ENCODE measurements around the gene IDH3G. TPM values are rescaled to one million over a fixed set of nuclear protein-coding genes. Genes with fewer than 3 reads are reported as not detected.

IDH3G gene
- total and polyA plus RNA-seq, 7 donors, result 54.2 to 89.5 (median 67.0) TPM

DNA sequence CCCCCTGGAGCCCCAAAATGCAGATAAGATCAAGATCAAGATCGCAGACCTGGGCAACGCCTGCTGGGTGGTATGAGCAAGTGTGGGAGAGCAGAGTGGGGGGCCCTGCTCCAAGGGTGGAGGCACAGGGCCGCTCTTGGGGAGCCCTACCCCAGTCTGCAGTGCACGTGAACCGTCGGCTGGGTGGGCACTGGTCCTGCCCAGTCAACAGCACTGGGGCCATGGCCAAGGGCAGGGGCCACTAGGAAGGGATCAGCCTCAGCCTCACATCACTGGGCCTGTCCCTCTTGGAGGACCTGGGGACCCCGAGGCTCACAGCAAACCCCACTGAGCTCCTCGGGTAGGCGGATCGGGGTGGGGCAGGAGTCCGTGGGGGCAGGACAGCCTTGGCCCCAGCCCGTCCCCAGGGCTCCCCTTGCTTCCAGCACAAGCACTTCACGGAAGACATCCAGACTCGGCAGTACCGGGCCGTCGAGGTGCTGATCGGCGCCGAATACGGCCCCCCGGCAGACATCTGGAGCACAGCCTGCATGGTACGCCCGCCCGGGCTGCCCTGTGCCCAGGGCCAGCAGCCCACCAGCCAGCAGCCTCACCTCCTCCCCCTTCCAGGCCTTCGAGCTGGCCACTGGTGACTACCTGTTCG is 9.7 kb downstream of the IDH3G start:
- peaks cover 0 to 40% (median 3%) of the 10 kb centered on the region in 4 donors for H3K36me3 ChIP-seq
- TF ChIP-seq POLR2AphosphoS5 (IDR thresholded peaks at IDR 0.05) (no peak), CTCF (IDR thresholded peaks at IDR 0.05) (no peak), POLR2A (IDR thresholded peaks at IDR 0.05) (no peak), EP300 (IDR thresholded peaks at IDR 0.05) (no peak)
- peaks cover 0 to 32% (median 29%) of the 10 kb centered on the region in 4 donors for H3K4me1 ChIP-seq
- no peak overlapping the region for H3K4me3 ChIP-seq
- WGBS, 2 donors, result 92 to 94% methylated on average over 27 of the region's 27 CpGs
- intact Hi-C loops (cut with DNase I), result loop anchor here (5.0 kb wide), 1 partner anchor 148 kb away; no protein-coding TSS in a partner anchor
- no peak overlapping the region for H3K27ac ChIP-seq
- no peaks in the 10 kb centered on the region for H3K27me3 ChIP-seq
- no peak for DNase-seq
- H3K9me3 ChIP-seq, result no peaks in the 10 kb centered on the region

GRCh38 chrX:153783378-153784013 is 10.7 kb downstream of the IDH3G start:
- whole genome bisulfite sequencing, 2 donors, result 80 to 89% methylated on average over 24 of the region's 24 CpGs
- Histone ChIP-seq H3K4me3 (no peak overlapping the region), H3K27me3 (peaks cover 0 to 2% (median 0%) of the 10 kb centered on the region in 3 donors), H3K27ac (peak overlapping the region in 1 of 4 donors; percentile 91), H3K36me3 (peaks cover 0 to 32% (median 3%) of the 10 kb centered on the region in 4 donors), H3K9me3 (no peaks in the 10 kb centered on the region), H3K4me1 (peaks cover 0 to 32% (median 29%) of the 10 kb centered on the region in 4 donors)
- no peak for DNase-seq
- intact Hi-C loops (cut with DNase I), result loop anchor here (5.0 kb wide), 1 partner anchor 149 kb away; no protein-coding TSS in a partner anchor
- TF ChIP-seq POLR2AphosphoS5 (IDR thresholded peaks at IDR 0.05) (no peak), EP300 (IDR thresholded peaks at IDR 0.05) (no peak), CTCF (IDR thresholded peaks at IDR 0.05) (no peak), POLR2A (IDR thresholded peaks at IDR 0.05) (no peak)

DNA sequence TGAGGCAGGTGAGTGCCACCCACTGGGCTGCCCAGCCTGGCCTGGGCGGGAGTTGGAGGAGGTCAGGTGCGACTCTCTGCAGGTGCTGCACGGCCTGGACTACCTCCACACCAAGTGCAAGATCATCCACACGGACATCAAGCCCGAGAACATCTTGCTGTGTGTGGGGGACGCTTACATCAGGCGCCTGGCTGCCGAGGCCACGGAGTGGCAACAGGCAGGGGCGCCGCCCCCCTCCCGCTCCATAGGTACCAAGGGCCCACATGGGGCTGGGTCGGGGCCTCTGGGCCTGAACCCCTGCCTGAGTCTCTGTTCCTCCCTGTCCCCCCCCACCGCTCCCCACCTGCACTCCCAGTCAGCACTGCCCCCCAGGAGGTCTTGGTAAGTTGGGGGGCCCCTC is 11.3 kb downstream of the IDH3G start:
- Histone ChIP-seq H3K27me3 (peaks cover 0 to 3% (median 0%) of the 10 kb centered on the region in 3 donors), H3K36me3 (peaks cover 0 to 29% (median 3%) of the 10 kb centered on the region in 4 donors), H3K27ac (peak overlapping the region in 3 of 4 donors; percentile 85 to 91 (median 88)), H3K4me1 (peaks cover 0 to 32% (median 29%) of the 10 kb centered on the region in 4 donors), H3K4me3 (no peak overlapping the region), H3K9me3 (no peaks in the 10 kb centered on the region)
- WGBS, 2 donors, result 86 to 96% methylated on average over 14 of the region's 14 CpGs
- no peak for DNase-seq
- TF ChIP-seq POLR2A (IDR thresholded peaks at IDR 0.05) (no peak), CTCF (IDR thresholded peaks at IDR 0.05) (no peak), POLR2AphosphoS5 (IDR thresholded peaks at IDR 0.05) (no peak), EP300 (IDR thresholded peaks at IDR 0.05) (no peak)
- intact Hi-C loops (cut with DNase I), result loop anchor here (5.0 kb wide), 1 partner anchor 149 kb away; no protein-coding TSS in a partner anchor

DNA sequence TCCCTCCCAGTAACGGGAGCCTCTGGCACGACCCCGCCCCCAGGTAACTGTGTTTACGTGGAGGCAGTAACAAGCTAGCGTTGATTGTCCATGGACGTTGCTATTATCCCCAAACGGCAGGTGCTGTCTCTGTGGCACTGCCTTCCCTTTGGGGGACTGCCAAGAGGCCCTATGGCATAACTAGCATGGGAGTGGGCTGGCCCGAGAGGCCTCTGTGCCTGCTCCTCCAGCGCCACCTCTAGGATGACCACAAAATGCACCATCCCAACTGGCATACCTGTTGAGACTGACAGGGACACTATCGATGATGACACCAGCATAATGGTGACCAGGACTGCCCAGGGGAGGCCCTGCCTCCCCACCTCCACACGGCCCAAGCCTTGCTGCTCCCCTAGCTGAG is 11.9 kb downstream of the IDH3G start:
- Histone ChIP-seq H3K27ac (peak overlapping the region in 3 of 4 donors; percentile 85 to 91 (median 88)), H3K4me3 (peak overlapping the region in 1 of 4 donors; percentile 38), H3K36me3 (peaks cover 0 to 24% (median 3%) of the 10 kb centered on the region in 4 donors), H3K9me3 (no peaks in the 10 kb centered on the region), H3K4me1 (peaks cover 0 to 32% (median 29%) of the 10 kb centered on the region in 4 donors), H3K27me3 (peaks cover 0 to 3% (median 0%) of the 10 kb centered on the region in 3 donors)
- no peak for DNase-seq
- TF ChIP-seq POLR2AphosphoS5 (IDR thresholded peaks at IDR 0.05), result no peak
- no peak for TF ChIP-seq EP300 (IDR thresholded peaks at IDR 0.05)
- TF ChIP-seq CTCF (IDR thresholded peaks at IDR 0.05), result peak in 1 of 4 experiments; percentile 10
- TF ChIP-seq POLR2A (IDR thresholded peaks at IDR 0.05), result no peak
- intact Hi-C loops (cut with DNase I), result loop anchor here (5.0 kb wide), 1 partner anchor 150 kb away; no protein-coding TSS in a partner anchor
- 12 to 68% methylated on average over 11 of the region's 11 CpGs for WGBS, 2 donors
